Upper lobe of right lung (tissue), 1 donor: Measurements from ENCODE around the gene FGFBP2. TPM values are rescaled to one million over a fixed set of nuclear protein-coding genes. Genes with fewer than 3 reads are reported as not detected.
A peak's percentile ranks its signal among the peaks of the same experiment; 100 is the strongest.

Experiments used
- ATAC-seq: fragments of 200-7000 bp; cut with Tn5 transposase; one replicate; pipeline ENCODE4 v1.9.1; 2020; ENCODE audit warnings: mild to moderate bottlenecking, moderate library complexity
- DNase-seq: peaks from one replicate; pipeline ENCODE4 v3.0.0-alpha.2; 2020
- H3K27ac ChIP-seq: fragments of 200-600 bp; one replicate; pipeline ENCODE4 v1.8.0; 2022
- H3K27me3 ChIP-seq: fragments of 200-600 bp; one replicate; pipeline ENCODE4 v1.8.0; 2022; ENCODE audit warnings: mild to moderate bottlenecking
- H3K36me3 ChIP-seq: fragments of 200-600 bp; one replicate; pipeline ENCODE4 v1.8.0; 2022
- H3K4me1 ChIP-seq: fragments of 200-600 bp; one replicate; pipeline ENCODE4 v1.8.0; 2022
- H3K4me3 ChIP-seq: fragments of 200-600 bp; one replicate; pipeline ENCODE4 v1.8.0; 2022; ENCODE audit warnings: mild to moderate bottlenecking
- H3K9me3 ChIP-seq: fragments of 200-600 bp; one replicate; pipeline ENCODE4 v1.8.0; 2022
- intact Hi-C: fragments of 100-400 bp; cut with DNase I; formaldehyde crosslinking; loops from one replicate; pipeline ENCODE4 v1.11.0; 2022
- long read RNA-seq: library from polyadenylated mRNA; unstranded; transcript quantifications from one replicate; pipeline ENCODE4 v2.0.0, GENCODE V29; 2021
- total RNA-seq: library from RNA; stranded (reverse); fragmentation: NEBNext Ultra II Directional; extraction: Animal tissue kit (Norgen Biotek cat#: 25700); gene quantifications from one replicate; pipeline ENCODE4 v1.2.1, GENCODE V29; 2021
- TF ChIP-seq, protein P1 (sequence below): fragments of 200-600 bp; IDR thresholded peaks from one replicate; pipeline ENCODE4 v1.8.0; 2022; ENCODE audit warnings: antibody characterized with exemption
- donor health status: DM: no; HTN: yes; CAD: no; lungs with severe emphysema.

Gene FGFBP2, protein sequence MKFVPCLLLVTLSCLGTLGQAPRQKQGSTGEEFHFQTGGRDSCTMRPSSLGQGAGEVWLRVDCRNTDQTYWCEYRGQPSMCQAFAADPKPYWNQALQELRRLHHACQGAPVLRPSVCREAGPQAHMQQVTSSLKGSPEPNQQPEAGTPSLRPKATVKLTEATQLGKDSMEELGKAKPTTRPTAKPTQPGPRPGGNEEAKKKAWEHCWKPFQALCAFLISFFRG
- total RNA-seq, result 5.6 TPM
- long read RNA-seq, partial matches to known transcripts, result 0 of 5 reads
- long read RNA-seq, other reads (novel, unspliced or antisense), result 1 of 5 reads

DNA sequence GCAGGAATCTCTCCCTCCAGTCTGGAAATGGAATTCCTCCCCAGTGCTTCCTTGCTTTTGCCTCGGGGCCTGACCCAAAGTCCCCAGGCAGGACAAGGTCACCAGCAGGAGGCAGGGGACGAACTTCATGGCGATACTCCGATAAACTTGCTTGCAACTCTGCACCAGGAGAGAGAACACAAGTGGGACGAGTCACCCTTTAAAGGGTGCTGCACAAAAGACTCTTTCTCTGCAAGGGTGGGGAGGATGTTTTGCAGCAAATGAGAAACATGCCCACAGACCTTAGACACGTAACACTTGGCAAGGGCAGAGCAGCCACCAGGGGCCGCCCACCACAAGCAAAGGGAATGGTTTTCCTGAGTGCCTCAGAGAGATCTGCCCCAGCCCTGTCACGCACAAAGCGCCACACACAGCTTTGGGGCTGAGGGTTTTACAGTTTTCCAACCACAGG lies at the start of gene FGFBP2:
Gene FGFBP2, minus strand, starts transcription at position 175 of the 451 bp plus-strand sequence. Its CDS starts 46 bp downstream, at position 129.
- ATAC-seq (peak; percentile 61), DNase-seq (no peak)
- intact Hi-C loops, result no loop called here
- Histone ChIP-seq H3K9me3 (no peaks in the 10 kb centered on the region), H3K27me3 (no peaks in the 10 kb centered on the region), H3K4me1 (no peaks in the 10 kb centered on the region), H3K27ac (no peak within 1 kb of the TSS), H3K4me3 (no peak within 1 kb of the TSS), H3K36me3 (no peaks in the 10 kb centered on the region)
- TF ChIP-seq, protein P1, sequence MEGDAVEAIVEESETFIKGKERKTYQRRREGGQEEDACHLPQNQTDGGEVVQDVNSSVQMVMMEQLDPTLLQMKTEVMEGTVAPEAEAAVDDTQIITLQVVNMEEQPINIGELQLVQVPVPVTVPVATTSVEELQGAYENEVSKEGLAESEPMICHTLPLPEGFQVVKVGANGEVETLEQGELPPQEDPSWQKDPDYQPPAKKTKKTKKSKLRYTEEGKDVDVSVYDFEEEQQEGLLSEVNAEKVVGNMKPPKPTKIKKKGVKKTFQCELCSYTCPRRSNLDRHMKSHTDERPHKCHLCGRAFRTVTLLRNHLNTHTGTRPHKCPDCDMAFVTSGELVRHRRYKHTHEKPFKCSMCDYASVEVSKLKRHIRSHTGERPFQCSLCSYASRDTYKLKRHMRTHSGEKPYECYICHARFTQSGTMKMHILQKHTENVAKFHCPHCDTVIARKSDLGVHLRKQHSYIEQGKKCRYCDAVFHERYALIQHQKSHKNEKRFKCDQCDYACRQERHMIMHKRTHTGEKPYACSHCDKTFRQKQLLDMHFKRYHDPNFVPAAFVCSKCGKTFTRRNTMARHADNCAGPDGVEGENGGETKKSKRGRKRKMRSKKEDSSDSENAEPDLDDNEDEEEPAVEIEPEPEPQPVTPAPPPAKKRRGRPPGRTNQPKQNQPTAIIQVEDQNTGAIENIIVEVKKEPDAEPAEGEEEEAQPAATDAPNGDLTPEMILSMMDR, result peak; percentile 25

DNA sequence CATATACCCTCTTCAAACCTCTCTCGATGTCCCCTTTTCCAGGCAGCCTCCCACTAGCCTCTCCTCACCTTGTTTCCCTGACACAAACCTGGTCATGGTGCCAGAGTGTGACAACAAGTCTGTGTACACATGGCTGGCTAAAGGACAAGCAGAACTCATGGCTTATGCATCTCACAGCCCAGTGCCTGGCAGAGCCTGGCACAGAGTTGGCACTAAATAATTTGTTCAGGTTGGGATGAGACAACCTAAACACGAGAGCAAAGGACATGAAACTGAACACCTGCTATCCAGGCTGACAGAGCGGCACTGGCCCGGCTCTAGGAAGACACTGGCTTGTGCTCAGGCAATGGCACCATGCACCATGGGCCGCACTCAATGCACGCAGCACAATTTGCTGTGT lies 48.2 kb upstream of the FGFBP2 start:
- H3K4me3 ChIP-seq, result no peak overlapping the region
- intact Hi-C loops, result no loop called here
- no peaks in the 10 kb centered on the region for H3K36me3 ChIP-seq
- TF ChIP-seq, protein P1, result no peak
- no peak for ATAC-seq
- H3K27me3 ChIP-seq, result peaks cover 3% of the 10 kb centered on the region
- no peaks in the 10 kb centered on the region for H3K9me3 ChIP-seq
- no peaks in the 10 kb centered on the region for H3K4me1 ChIP-seq
- H3K27ac ChIP-seq, result no peak overlapping the region
- no peak for DNase-seq

DNA sequence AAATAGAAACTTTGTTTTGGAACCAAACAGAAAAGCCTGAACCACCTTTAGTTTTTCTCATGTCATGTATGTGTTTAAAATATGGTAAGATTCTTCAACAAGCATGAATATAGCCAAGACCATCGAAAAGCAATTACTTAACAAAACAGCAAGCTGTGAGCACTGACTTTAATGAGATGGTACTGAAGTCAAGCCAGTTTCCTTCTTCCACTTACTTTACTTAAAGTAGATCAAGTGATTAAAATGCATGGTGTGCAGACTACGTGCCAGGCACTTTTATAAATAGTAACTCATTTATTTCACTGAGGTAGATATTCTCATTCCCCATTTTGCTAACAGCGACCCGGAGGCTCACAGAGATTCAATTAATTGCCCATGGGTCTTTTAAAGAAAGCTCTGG lies 46.2 kb upstream of the FGFBP2 start:
- TF ChIP-seq, protein P1, result no peak
- intact Hi-C loops, result no loop called here

DNA sequence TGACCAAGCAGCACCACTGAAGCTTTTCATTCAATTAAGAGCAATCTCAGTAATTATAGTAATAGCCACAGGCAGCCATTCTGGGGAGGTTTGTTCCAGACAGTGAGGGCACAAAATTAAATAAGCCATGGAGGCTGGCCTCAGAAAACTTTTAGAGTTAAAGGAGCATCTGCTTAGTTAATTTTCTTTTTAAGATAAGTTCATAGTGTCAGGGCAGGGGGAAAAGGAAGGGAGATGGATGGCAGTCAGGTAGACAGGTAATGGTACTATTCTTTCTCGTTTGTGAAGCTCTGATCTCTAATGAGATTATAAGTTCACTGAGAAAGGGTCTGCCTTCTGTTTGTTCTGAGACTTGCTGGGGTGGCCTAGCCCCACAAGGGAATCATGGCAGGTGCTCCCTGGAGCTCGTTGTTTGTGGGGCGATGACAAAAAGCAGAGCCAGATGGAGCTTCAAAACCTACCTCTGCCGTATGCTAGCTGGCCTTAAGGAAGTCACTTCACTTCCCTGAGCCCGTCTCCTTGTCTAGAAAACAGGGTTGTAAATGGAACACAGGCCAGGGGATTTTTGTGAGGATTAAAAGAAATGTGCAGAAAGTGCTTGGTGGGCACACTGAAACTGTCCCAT lies 44.6 kb upstream of the FGFBP2 start:
- ATAC-seq, result no peak
- Histone ChIP-seq H3K4me1 (no peaks in the 10 kb centered on the region), H3K27ac (no peak overlapping the region), H3K36me3 (no peaks in the 10 kb centered on the region), H3K27me3 (peaks cover 3% of the 10 kb centered on the region), H3K9me3 (no peaks in the 10 kb centered on the region), H3K4me3 (no peak overlapping the region)
- no peak for DNase-seq
- TF ChIP-seq, protein P1, result no peak
- intact Hi-C loops, result no loop called here

More for the DNA sequence above, 46.2 kb upstream of the FGFBP2 start:
- Histone ChIP-seq H3K27me3 (peaks cover 3% of the 10 kb centered on the region), H3K4me1 (no peaks in the 10 kb centered on the region), H3K27ac (no peak overlapping the region), H3K4me3 (no peak overlapping the region), H3K36me3 (no peaks in the 10 kb centered on the region), H3K9me3 (no peaks in the 10 kb centered on the region)
- no peak for ATAC-seq
- no peak for DNase-seq

DNA sequence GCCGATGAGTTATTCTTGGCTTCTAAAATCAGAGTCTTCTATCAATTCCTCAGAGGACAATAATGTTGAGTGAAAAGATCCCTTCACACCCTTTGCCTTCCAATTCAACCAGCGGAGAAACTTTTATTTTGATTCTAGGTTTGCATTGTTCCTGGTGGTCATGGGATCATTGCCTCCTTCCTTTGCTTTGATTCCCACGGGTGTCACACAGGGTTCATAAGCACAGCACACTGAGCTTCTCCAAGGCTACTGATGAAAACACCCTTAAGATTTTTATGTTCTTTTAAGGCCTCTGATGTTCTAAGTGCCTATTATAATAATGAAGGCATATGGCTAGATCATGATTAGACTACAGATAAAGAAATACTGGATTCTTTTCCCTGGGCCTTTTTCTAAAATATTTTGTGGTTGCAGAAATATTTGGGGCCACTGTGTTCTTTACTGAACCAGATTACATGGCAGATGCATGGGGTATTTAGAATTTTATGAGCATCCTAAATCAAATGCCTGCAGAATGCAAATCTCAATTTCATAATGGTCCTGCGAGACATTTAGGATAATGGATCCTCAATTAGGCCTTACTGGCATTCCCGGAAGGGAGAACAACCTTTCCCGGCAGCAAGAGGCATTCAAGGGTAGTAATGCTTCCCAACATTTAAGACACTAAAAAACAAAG lies 43.9 kb upstream of the FGFBP2 start:
- intact Hi-C loops, result no loop called here
- H3K4me1 ChIP-seq, result no peaks in the 10 kb centered on the region
- no peak overlapping the region for H3K4me3 ChIP-seq
- no peaks in the 10 kb centered on the region for H3K36me3 ChIP-seq
- TF ChIP-seq, protein P1, result no peak
- ATAC-seq (no peak), DNase-seq (no peak)
- no peak overlapping the region for H3K27ac ChIP-seq
- no peaks in the 10 kb centered on the region for H3K9me3 ChIP-seq
- H3K27me3 ChIP-seq, result peaks cover 3% of the 10 kb centered on the region
